ENCODE data around the gene MCOLN1. TPM values are rescaled to one million over a fixed set of nuclear protein-coding genes. Genes with fewer than 3 reads are reported as not detected.
A peak's percentile ranks its signal among the peaks of the same experiment; 100 is the strongest.

Gene MCOLN1
- total RNA-seq (2012; rRNA removed): 2.5 and 3.4 TPM in 2 replicates
- 19.6 and 24.3 TPM in 2 replicates for polyA plus RNA-seq (2012; rRNA removed)
- polyA plus RNA-seq (2012; cell fraction: cytosol; rRNA removed): 13.9 and 26.7 TPM in 2 replicates
- polyA plus RNA-seq (2012; cell fraction: nucleus; rRNA removed; ENCODE audit: low replicate concordance): 48.5 and 136 TPM in 2 replicates
- percentile 44 among the genes with signal in this experiment for Bru-seq, nascent RNA
- BruChase-seq, experiment 1, labeled RNA remaining after a 6-hour chase: percentile 58 among the genes with signal in this experiment
- percentile 47 among the genes with signal in this experiment for BruChase-seq, experiment 2, labeled RNA remaining after a 2-hour chase
- long read RNA-seq, transcript MCOLN1-201 (14 exons, 2,082 nt): major isoform, 22 of 31 reads
- long read RNA-seq, partial matches to known transcripts: 3 of 31 reads
- long read RNA-seq, other reads (novel, unspliced or antisense): 4 of 31 reads

- Histone ChIP-seq H3K4ac (ENCODE audit: low read depth, low read length) (peak within 1 kb of the TSS; percentile 97), H4K8ac (ENCODE audit: low read depth in 2 of 2, low read length in 2 of 2) (peak within 1 kb of the TSS; percentile 89 to 99), H2BK120ac (ENCODE audit: low read depth, low read length) (peak within 1 kb of the TSS; percentile 64), H2AK9ac (replicated peaks; ENCODE audit: low read depth, low read length, poor library complexity) (peak within 1 kb of the TSS; percentile 94), H3K79me1 (ENCODE audit: low read depth in 1 of 2, low read length in 2 of 2) (peaks cover 10 to 35% of the 10 kb centered on the region in 2 experiments), H3K9me3 (ENCODE audit: control insufficient read depth, insufficient read depth, low read length) (no peaks in the 10 kb centered on the region), H3K9me1 (ENCODE audit: insufficient read depth, low read length) (no peaks in the 10 kb centered on the region), H3K18ac (ENCODE audit: low read depth, low read length) (peak within 1 kb of the TSS; percentile 75), H4K5ac (ENCODE audit: low read depth, low read length) (peak within 1 kb of the TSS; percentile 98), H3K14ac (replicated peaks; ENCODE audit: low read depth, low read length) (peak within 1 kb of the TSS; percentile 98), H3K4me3 (ENCODE audit: insufficient read depth, low read depth, low read length) (peak within 1 kb of the TSS; percentile 59), H2AK5ac (ENCODE audit: low read depth, low read length) (peak within 1 kb of the TSS; percentile 95), H3K4me1 (ENCODE audit: control insufficient read depth, insufficient read depth, low read length) (peaks cover 2% of the 10 kb centered on the region; the same call in 1 of the 2 replicates), H3K27me3 (ENCODE audit: control insufficient read depth, insufficient read depth, low read length) (no peaks in the 10 kb centered on the region), H4K91ac (ENCODE audit: insufficient read depth, low read depth, low read length) (peak within 1 kb of the TSS; percentile 91), H3K4me2 (ENCODE audit: low read depth, low read length) (peak within 1 kb of the TSS; percentile 95), H2BK5ac (ENCODE audit: low read depth, low read length, poor library complexity, severe bottlenecking) (peak within 1 kb of the TSS; percentile 85), H3K56ac (ENCODE audit: extremely low read depth, insufficient read depth, low read length) (peak within 1 kb of the TSS; percentile 53), H3K23ac (ENCODE audit: low read depth, low read length) (peak within 1 kb of the TSS; percentile 89), H2AFZ (replicated peaks; ENCODE audit: low read length, poor library complexity) (peak within 1 kb of the TSS; percentile 97), H4K20me1 (ENCODE audit: insufficient read depth, low read length) (no peaks in the 10 kb centered on the region), H3K9ac (ENCODE audit: low read depth, low read length) (peak within 1 kb of the TSS; percentile 73), H2BK15ac (ENCODE audit: low read depth, low read length) (peak within 1 kb of the TSS; percentile 16; the same call in 1 of the 3 replicates), H2BK20ac (ENCODE audit: low read depth, low read length) (peak within 1 kb of the TSS; percentile 21), H3K36me3 (ENCODE audit: control insufficient read depth, insufficient read depth, low read length) (peaks cover 20% of the 10 kb centered on the region; the same call in 1 of the 2 replicates), H3K27ac (ENCODE audit: insufficient read depth, low read length) (peak within 1 kb of the TSS; percentile 83)
- ATAC-seq (ENCODE audit: low read depth) (peak; percentile 97), DNase-seq (peak; percentile 94)
- POLR2A ChIA-PET (ENCODE audit: unreplicated experiment): no interaction called here
- intact Hi-C loops (cut with micrococcal nuclease): loop anchor here (1.0 kb wide), 1 partner anchor 168 kb away; no protein-coding TSS in a partner anchor
- dilution Hi-C loops (cut with HindIII; ENCODE audit: low sequenced_read_pairs, unreplicated experiment): no loop called here
- no TSS peak for BruUV-seq (replicated peaks)
- 0% methylated on average over 26 of the region's 65 CpGs; no CpG with 5 or more reads in 1 of the 2 experiments for WGBS, 2 experiments (ENCODE audit: extremely low coverage in 2 of 2, insufficient read length in 1 of 2)
- in situ Hi-C loops (cut with MboI; ENCODE audit: low sequenced_read_pairs): no loop called here
- CTCF ChIA-PET: interaction anchor here (0.5 to 1.4 kb wide), 2 partner anchors 25 to 193 kb away, joined by 3 read pairs; a partner anchor contains a TSS
- TF ChIP-seq CHD1 (IDR thresholded peaks at IDR 0.05; ENCODE audit: low read depth, low read length) (no peak), RCOR1 (IDR thresholded peaks at IDR 0.05; ENCODE audit: insufficient replicate concordance, low read length) (no peak), ELK1 (IDR thresholded peaks at IDR 0.05; ENCODE audit: borderline replicate concordance, low read depth, low read length) (no peak), BHLHE40 (IDR thresholded peaks at IDR 0.05; ENCODE audit: low read depth, low read length) (peak; percentile 92), USF2 (IDR thresholded peaks at IDR 0.05; ENCODE audit: low read depth, low read length) (peak; percentile 100), POLR2A (IDR thresholded peaks at IDR 0.05; ENCODE audit: low read depth, low read length) (no peak; the same call in 1 of the 2 replicates), CEBPB (IDR thresholded peaks at IDR 0.05; ENCODE audit: low read depth, low read length) (no peak), FOS (IDR thresholded peaks at IDR 0.05; ENCODE audit: low read depth, low read length) (peak; percentile 99), CTCF (conservative IDR thresholded peaks at IDR 0.05; ENCODE audit: low read depth, low read length) (no peak), MXI1 (IDR thresholded peaks at IDR 0.05; ENCODE audit: borderline replicate concordance, low read depth, low read length) (peak; percentile 96), MAZ (IDR thresholded peaks at IDR 0.05; ENCODE audit: borderline replicate concordance, low read depth, low read length) (peak; percentile 68; the same call in 1 of the 2 replicates)
These were observed at the start of gene MCOLN1 for GRCh38 chr19:7522072-7522922. MCOLN1 (plus strand) TSS chr19:7522624; CDS start chr19:7522751, 127 bp downstream.

All from IMR-90 (cell line).